ENCODE data around the gene NAA25.

DNA sequence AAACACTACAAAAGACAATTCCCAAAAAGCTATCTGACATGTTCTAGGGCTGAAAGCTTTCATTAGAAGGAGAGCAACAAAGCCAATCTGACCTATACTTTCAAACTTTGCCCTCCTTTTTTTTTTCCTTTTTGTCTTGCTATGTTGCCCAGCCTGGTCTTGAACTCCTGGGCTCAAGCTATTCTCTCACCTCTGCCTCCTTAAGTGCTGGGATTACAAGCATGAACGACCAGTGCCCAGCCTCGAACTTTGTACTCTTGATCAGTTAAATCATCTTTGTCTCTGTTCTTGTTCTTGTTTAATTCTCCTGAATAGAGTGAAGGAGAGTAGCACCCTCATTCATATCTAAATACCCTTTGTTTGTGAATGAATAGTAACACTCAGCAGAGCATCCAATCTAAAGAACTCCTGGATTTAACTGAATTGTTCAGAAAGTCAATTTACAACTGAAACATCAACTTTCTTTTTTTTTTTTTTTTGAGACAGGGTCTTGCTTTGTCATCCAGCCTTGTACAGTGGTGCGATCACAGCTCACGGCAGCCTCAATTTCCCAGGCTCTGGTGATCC, 73.3 kb downstream of the NAA25 start:
- TF ChIP-seq, protein P1, sequence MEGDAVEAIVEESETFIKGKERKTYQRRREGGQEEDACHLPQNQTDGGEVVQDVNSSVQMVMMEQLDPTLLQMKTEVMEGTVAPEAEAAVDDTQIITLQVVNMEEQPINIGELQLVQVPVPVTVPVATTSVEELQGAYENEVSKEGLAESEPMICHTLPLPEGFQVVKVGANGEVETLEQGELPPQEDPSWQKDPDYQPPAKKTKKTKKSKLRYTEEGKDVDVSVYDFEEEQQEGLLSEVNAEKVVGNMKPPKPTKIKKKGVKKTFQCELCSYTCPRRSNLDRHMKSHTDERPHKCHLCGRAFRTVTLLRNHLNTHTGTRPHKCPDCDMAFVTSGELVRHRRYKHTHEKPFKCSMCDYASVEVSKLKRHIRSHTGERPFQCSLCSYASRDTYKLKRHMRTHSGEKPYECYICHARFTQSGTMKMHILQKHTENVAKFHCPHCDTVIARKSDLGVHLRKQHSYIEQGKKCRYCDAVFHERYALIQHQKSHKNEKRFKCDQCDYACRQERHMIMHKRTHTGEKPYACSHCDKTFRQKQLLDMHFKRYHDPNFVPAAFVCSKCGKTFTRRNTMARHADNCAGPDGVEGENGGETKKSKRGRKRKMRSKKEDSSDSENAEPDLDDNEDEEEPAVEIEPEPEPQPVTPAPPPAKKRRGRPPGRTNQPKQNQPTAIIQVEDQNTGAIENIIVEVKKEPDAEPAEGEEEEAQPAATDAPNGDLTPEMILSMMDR (IDR thresholded peaks at IDR 0.05; ENCODE audit: insufficient read depth, low read length, poor library complexity, severe bottlenecking), result no peak
- no peak for TF ChIP-seq EZH2phosphoT487 (conservative IDR thresholded peaks at IDR 0.05; ENCODE audit: low read length)
